ENCODE measurements around the gene TXNDC9.

Gene TXNDC9, protein sequence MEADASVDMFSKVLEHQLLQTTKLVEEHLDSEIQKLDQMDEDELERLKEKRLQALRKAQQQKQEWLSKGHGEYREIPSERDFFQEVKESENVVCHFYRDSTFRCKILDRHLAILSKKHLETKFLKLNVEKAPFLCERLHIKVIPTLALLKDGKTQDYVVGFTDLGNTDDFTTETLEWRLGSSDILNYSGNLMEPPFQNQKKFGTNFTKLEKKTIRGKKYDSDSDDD

DNA sequence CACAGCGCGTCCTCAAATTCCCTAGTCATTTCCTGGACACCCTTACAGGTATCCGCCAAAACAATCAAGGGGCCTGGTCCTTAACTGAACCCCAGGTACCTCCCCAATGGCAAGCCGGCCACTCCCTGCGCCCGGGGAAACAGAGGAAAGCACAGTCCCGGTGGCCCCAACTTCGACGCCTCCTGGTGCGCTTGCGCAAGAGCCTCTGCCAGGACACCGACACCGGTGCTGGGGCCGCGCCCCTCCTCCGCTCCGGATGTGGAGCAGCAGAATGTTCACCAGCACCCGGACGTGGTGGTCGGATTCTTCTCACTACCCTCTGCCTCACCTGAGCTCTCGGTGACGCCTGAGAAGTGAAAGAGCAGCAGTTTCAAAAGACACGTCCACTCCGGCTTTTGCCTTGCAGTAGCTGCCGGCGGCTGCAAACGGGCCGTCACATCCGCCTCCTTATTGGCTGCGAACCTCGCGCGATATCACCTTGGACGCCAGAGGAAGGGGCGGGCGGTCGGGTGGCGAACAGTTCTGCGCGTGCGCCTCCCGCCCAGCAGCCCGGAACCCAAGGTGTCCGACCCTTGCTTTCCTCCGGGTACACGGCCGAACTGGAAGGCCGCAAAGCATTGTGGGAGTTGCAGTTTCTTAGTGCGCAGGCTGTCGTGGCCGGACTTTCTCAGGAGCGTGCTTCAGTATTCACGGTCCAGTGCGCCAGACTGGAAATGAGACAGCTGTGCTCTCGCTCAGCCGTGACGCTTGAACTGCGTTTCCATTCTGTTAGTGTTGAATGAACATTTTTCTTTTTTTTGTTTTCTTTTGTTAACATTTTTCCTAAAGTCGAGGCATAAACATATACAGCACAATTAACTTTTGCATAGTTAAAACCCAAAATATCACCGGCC is at the start of gene TXNDC9:
TXNDC9 (minus strand) TSS at position 423 of the 893 bp plus-strand sequence. CDS start 3,123 bp downstream, outside the sequence.
- peak; percentile 100 for DNase-seq (ENCODE audit: low read depth)
- peak within 1 kb of the TSS; percentile 97 for H3K4me3 ChIP-seq (ENCODE audit: low read length)
- TF ChIP-seq, protein P1, sequence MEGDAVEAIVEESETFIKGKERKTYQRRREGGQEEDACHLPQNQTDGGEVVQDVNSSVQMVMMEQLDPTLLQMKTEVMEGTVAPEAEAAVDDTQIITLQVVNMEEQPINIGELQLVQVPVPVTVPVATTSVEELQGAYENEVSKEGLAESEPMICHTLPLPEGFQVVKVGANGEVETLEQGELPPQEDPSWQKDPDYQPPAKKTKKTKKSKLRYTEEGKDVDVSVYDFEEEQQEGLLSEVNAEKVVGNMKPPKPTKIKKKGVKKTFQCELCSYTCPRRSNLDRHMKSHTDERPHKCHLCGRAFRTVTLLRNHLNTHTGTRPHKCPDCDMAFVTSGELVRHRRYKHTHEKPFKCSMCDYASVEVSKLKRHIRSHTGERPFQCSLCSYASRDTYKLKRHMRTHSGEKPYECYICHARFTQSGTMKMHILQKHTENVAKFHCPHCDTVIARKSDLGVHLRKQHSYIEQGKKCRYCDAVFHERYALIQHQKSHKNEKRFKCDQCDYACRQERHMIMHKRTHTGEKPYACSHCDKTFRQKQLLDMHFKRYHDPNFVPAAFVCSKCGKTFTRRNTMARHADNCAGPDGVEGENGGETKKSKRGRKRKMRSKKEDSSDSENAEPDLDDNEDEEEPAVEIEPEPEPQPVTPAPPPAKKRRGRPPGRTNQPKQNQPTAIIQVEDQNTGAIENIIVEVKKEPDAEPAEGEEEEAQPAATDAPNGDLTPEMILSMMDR (IDR thresholded peaks at IDR 0.05; ENCODE audit: insufficient read depth, low read depth, low read length, missing control alignments): no peak

DNA sequence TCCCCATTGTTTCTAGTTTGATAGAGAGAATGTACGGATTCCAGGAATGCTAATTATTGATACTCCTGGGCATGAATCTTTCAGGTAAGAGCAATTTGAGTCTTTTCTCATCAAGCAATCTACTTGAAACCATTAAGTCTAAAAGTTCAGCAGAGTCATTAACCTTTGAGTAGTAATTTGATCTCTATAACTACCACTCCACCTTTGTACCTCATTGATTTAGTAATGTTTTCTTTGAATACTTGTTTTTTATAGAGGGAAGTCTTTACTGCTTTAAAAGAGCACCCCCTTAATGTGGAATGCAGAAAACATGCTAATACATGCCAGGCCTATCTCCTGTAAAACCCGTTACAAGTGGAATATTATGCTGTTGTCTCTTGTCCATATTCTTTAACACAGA is 46.0 kb upstream of the TXNDC9 start:
- H3K4me3 ChIP-seq (ENCODE audit: low read length): no peak overlapping the region
- DNase-seq (ENCODE audit: low read depth): no peak
- TF ChIP-seq, protein P1 (IDR thresholded peaks at IDR 0.05; ENCODE audit: insufficient read depth, low read depth, low read length, missing control alignments): no peak

DNA sequence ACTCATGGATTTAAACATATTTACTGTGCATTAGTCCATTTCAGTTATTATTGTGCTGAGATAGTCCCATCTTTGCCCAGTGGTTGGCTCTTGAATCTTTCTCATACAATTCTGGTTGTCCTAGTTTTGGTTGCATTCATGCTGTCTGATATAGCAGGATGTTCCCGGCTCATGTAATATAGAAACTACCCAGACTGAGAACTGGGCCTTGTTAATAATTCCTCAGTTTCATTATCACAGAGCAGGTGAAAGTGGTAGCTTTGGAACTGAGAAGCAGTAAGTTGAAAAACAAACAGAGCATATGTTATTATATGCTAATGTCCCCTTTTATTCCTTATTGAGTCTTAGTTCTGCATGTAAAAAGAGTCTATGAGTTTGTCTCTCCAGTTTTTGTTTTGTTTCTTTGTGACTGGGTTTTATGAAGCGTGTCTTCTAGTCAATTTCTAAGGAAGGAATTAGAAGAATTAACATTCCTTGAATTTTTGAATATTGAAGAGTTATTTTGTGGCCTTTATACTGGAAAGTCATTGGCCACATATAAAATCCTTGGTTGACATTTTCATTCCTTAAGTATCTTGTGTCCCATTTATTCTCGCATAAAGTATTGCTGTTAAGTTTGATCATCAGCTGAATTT is 44.4 kb upstream of the TXNDC9 start:
- no peak for DNase-seq (ENCODE audit: low read depth)
- TF ChIP-seq, protein P1 (IDR thresholded peaks at IDR 0.05; ENCODE audit: insufficient read depth, low read depth, low read length, missing control alignments): no peak
- no peak overlapping the region for H3K4me3 ChIP-seq (ENCODE audit: low read length)

DNA sequence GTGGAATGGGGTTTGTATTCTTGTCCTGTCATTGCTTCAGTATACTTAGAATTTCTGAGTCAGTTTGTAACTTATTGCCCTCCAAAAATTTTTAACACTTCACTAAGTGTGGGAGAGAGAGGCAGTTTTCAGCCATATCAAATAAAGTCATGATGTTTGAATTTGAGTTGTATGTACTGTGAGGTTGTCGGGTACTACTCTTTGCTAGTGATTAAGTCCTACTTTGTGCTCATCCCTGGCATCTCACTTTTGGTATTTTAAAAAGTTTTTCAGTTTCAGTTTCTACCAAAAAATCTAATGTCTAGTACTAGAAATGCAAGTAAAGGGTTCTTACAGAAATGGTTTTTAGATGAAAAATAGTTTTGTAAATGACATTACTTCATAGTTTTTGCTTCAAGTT is 41.7 kb upstream of the TXNDC9 start:
- H3K4me3 ChIP-seq (ENCODE audit: low read length): no peak overlapping the region
- DNase-seq (ENCODE audit: low read depth): no peak
- TF ChIP-seq, protein P1 (IDR thresholded peaks at IDR 0.05; ENCODE audit: insufficient read depth, low read depth, low read length, missing control alignments): no peak

DNA sequence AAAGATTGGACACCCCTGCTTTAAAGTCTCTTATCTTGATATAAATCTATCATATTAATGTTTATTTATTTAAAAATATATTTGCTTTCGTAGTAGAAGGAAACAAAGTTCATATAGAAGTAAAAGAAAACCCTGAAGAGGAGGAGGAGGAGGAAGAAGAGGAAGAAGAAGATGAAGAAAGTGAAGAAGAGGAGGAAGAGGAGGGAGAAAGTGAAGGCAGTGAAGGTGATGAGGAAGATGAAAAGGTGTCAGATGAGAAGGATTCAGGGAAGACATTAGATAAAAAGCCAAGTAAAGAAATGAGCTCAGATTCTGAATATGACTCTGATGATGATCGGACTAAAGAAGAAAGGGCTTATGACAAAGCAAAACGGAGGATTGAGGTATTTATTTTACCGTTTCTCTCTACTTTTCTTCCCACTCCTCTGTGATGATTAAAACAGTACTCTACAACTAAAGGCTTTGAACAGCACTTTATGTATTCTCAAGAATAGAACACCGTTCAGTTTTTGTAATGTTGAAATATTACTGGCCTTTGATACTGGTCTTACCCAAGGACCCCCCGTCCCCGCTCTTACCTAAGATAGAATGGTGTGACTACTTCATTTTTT is 40.2 kb upstream of the TXNDC9 start:
- no peak overlapping the region for H3K4me3 ChIP-seq (ENCODE audit: low read length)
- no peak for DNase-seq (ENCODE audit: low read depth)
- TF ChIP-seq, protein P1 (IDR thresholded peaks at IDR 0.05; ENCODE audit: insufficient read depth, low read depth, low read length, missing control alignments): no peak

DNA sequence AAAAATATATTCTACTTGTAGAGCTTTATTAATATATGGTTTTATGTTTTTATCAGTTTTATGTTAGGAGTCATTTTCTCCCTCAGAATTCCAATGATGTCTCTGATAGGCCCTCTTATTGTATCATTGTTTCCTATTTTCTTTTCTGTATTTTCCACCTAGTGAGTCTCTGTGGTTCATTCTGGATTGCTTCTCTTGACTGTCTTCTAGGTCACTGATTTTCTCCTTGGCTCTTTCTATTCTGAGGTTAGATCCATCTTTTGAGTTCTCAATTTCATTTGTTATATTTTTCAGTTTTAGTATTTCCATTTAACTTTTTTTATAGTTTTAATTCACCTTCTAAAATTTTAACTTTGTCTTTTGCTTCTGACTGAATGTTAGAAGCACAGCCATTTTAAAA is 38.6 kb upstream of the TXNDC9 start:
- H3K4me3 ChIP-seq (ENCODE audit: low read length): no peak overlapping the region
- TF ChIP-seq, protein P1 (IDR thresholded peaks at IDR 0.05; ENCODE audit: insufficient read depth, low read depth, low read length, missing control alignments): no peak
- DNase-seq (ENCODE audit: low read depth): no peak
